Esophagus muscularis mucosa (tissue), 4 donors: ENCODE measurements around the gene RPP25. TPM values are rescaled to one million over a fixed set of nuclear protein-coding genes. Genes with fewer than 3 reads are reported as not detected.

Source experiments
- DNase-seq: peaks from one replicate; pipeline ENCODE4 v3.0.0-alpha.2; 2017; ENCODE audit errors: extremely low spot score
- H3K27ac ChIP-seq, 4 donors: fragments of 200-600 bp; sonication (generic); replicated peaks in 1 of 4; 1 replicate in 3 of 4; 2 replicates in 1 of 4; pipeline ENCODE4 v1.5.1; 2016 to 2019; ENCODE audit warnings: mild to moderate bottlenecking in 1 of 4
- H3K27me3 ChIP-seq, 4 donors: fragments of 200-600 bp; sonication (generic); one replicate each; pipeline versions ENCODE4 v1.5.1 to v1.6.0; 2016 to 2019
- H3K36me3 ChIP-seq, 4 donors: fragments of 200-600 bp; sonication (generic); one replicate each; pipeline ENCODE4 v1.5.1; 2016 to 2019
- H3K4me1 ChIP-seq, 4 donors: fragments of 200-600 bp; sonication (generic); one replicate each; pipeline ENCODE4 v1.5.1; 2016 to 2019
- H3K4me3 ChIP-seq, 4 donors: fragments of 200-600 bp; sonication (generic); 1 replicate in 2 of 4; 2 replicates in 2 of 4; pipeline ENCODE4 v1.5.1; 2016 to 2019; ENCODE audit warnings: mild to moderate bottlenecking in 4 of 4, moderate library complexity in 1 of 4
- H3K9me3 ChIP-seq, 4 donors: fragments of 200-600 bp; sonication (generic); 1 replicate in 3 of 4; 2 replicates in 1 of 4; pipeline ENCODE4 v1.5.1; 2016 to 2019
- EP300 ChIP-seq: sonication (generic); formaldehyde crosslinking; IDR thresholded peaks from one replicate; pipeline ENCODE4 v1.6.1; 2017; ENCODE audit warnings: antibody characterized with exemption
- POLR2A ChIP-seq: fragments of 450-650 bp; IDR thresholded peaks from one replicate; pipeline ENCODE4 v1.6.1; 2017; ENCODE audit warnings: antibody characterized with exemption, moderate library complexity, mild to moderate bottlenecking, low read depth
- POLR2AphosphoS5 ChIP-seq, 2 donors: sonication (generic); formaldehyde crosslinking; IDR thresholded peaks; one replicate each; pipeline ENCODE4 v1.6.1; 2017; ENCODE audit warnings: antibody characterized with exemption in 2 of 2
- WGBS: methylation state at CpG from one replicate; pipeline ENCODE4 v1.1.5; 2018; 5-methylcytosine and 5-hydroxymethylcytosine counted together
- intact Hi-C: fragments of 100-400 bp; cut with DNase I; formaldehyde crosslinking; loops from one replicate; pipeline ENCODE4 v1.15.1; 2023
- total RNA-seq, 4 donors: library from RNA; depleted of rRNA; stranded (reverse); fragments of >200 nt; gene quantifications; one replicate each; pipeline versions ENCODE4 v1.1.0 to v1.2.1, GENCODE V29; 2016
- TF ChIP-seq, protein P1 (sequence below), 3 experiments: fragments of 200-600 bp in 2 of 3; fragments of 450-650 bp in 1 of 3; sonication (generic) in 2 of 3; IDR thresholded peaks; one replicate each; pipeline ENCODE4 v1.5.1; 2017 to 2019; ENCODE audit warnings: antibody characterized with exemption in 3 of 3, mild to moderate bottlenecking in 2 of 3, moderate library complexity in 1 of 3

Gene RPP25
- total RNA-seq, 4 donors from 2014 or later, result 4.2 to 7.2 (median 7.0) TPM

DNA sequence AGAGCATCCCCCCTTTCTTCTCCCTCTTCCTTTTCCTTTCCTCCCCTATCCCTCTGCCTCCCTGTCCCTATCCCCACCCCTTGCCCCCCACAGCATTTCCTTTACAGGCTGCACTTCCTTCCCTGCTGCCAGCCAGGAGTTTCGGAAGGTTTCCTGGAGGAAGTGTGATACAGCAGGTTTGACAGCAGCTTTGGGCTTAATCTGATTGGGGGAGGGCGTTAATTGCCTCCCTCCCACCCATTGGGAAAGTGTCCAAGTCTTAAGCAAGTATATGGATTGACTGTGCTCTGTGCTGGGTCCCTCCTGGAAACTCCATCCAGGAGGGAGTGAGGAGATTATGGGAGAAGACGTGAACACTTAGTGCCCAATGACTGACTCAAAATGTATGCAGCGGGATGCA, 40.6 kb upstream of the RPP25 start:
- TF ChIP-seq, protein P1, sequence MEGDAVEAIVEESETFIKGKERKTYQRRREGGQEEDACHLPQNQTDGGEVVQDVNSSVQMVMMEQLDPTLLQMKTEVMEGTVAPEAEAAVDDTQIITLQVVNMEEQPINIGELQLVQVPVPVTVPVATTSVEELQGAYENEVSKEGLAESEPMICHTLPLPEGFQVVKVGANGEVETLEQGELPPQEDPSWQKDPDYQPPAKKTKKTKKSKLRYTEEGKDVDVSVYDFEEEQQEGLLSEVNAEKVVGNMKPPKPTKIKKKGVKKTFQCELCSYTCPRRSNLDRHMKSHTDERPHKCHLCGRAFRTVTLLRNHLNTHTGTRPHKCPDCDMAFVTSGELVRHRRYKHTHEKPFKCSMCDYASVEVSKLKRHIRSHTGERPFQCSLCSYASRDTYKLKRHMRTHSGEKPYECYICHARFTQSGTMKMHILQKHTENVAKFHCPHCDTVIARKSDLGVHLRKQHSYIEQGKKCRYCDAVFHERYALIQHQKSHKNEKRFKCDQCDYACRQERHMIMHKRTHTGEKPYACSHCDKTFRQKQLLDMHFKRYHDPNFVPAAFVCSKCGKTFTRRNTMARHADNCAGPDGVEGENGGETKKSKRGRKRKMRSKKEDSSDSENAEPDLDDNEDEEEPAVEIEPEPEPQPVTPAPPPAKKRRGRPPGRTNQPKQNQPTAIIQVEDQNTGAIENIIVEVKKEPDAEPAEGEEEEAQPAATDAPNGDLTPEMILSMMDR (IDR thresholded peaks at IDR 0.05), result no peak
- TF ChIP-seq POLR2A (no peak), POLR2AphosphoS5 (IDR thresholded peaks at IDR 0.05) (no peak), EP300 (no peak)
- no peak overlapping the region for H3K4me3 ChIP-seq
- H3K9me3 ChIP-seq, result no peaks in the 10 kb centered on the region
- H3K36me3 ChIP-seq, result no peaks in the 10 kb centered on the region
- H3K27ac ChIP-seq, result no peak overlapping the region
- intact Hi-C loops, result no loop called here
- no peak for DNase-seq
- peaks cover 0 to 35% (median 3%) of the 10 kb centered on the region in 4 donors for H3K27me3 ChIP-seq
- peaks cover 8 to 27% (median 16%) of the 10 kb centered on the region in 4 donors for H3K4me1 ChIP-seq
- WGBS, result 76% methylated on average over 4 of the region's 4 CpGs

DNA sequence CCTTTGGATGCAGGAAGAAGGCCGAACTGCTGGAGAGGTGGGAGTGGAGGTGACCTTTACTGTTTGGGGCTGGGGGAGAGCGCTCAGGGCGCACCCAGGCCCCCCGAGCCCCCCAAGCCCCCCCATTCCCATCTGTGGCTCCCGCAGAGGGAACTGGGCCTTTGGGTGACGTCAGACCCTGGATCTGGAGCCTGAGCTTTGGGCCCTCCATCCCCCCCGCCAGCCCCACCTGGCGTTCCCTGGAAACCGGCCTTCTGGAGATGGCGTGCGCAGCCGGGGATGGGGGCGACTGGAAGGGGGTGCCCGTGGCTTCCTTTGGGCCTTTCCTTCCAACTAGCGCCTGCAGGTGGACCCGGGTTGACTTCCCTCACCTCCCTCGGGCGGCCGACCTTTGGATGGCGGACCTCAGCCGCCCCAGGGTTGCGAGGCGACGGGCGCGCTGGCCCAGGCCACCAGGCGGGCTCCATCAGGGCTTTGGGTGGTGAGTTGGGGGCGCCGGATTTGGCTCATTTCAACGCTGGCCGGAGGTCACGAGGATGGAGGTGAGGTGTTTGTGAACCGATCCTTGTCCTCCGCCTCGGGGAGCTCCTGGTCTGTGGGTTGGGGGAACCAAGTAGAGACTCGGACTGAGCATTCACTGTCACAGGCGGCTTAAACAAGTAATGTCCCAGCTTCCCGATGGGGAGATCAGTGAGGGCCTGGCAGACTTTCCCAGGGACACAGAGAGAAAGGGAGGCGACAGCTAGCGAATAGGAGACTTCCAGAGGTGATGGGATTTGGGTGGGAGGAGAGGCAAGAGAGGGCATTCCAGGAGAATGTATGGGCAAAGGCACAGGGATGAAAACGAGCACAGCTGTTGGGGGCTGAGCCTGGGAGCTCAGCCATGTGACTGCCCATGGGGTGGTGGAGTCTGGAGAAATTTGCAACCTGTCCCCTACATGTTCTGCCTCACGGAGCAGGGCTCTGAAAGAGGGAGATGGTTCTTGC, 39.5 kb upstream of the RPP25 start:
- DNase-seq, result no peak
- 11% methylated on average over 22 of the region's 42 CpGs for WGBS
- H3K4me1 ChIP-seq, result peaks cover 8 to 27% (median 16%) of the 10 kb centered on the region in 4 donors
- H3K9me3 ChIP-seq, result no peaks in the 10 kb centered on the region
- intact Hi-C loops, result no loop called here
- H3K27ac ChIP-seq, result no peak overlapping the region
- H3K4me3 ChIP-seq, result peak overlapping the region; percentile 61 to 89 (median 66)
- TF ChIP-seq EP300 (no peak), POLR2A (no peak), POLR2AphosphoS5 (IDR thresholded peaks at IDR 0.05) (no peak)
- TF ChIP-seq, protein P1 (IDR thresholded peaks at IDR 0.05), result no peak
- no peaks in the 10 kb centered on the region for H3K36me3 ChIP-seq
- peaks cover 0 to 45% (median 3%) of the 10 kb centered on the region in 4 donors for H3K27me3 ChIP-seq

DNA sequence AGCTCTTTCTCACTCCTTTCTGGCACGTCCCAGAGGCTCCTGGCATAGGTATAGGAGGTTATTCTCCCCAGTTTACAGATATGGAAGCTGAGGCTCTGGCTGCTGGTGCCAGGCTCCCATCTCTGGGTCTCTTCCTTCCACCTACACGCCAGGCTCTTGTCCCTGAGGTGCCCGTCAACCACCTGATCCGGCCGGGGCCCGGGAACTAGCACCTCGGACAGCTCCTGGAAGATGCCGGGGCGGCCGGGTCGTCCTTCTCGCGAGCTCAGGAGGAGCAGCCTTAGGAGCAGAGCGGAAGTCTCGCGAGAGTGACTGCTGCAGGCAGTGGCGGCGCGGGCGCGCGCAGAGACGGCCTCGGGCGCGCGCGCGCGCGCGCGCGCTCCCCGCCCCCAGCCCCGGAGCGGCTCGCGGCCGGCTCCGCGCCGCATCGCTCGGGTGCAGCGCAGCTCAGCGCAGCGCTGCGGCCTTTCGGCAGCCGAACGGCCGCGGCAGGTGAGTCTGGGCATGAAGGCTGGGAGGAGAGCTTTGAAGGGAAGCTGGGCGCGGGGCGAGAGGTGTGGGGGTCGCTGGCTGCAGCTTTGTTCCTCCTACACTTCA, 38.7 kb upstream of the RPP25 start, which contains the start of gene SCAMP5:
TSS of gene SCAMP5 (plus strand) at position 382 of the 597 bp plus-strand sequence. CDS start 16,277 bp downstream, outside the sequence.
- 4% methylated on average over 12 of the region's 58 CpGs for WGBS
- H3K27ac ChIP-seq, result no peak within 1 kb of the TSS

DNA sequence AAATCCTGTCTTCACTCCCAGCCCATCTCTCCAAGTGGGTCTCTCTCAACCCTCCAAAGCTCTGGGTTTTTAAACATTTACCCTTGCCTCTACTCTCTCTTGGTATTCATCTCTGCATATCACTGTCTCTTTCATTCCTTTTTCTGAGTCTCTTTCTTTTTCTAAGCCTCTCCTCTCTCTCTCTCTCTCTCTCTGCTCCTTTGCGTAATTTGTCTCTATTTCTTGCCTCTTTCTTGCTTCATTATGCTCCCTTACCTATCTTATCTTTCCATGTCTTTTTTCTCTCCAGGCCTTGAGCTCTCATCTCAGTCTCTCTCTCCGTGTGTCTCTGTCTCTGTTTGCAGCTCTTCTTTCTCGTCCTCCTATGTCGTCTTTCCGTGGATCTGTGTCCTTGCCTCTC, 38.1 kb upstream of the RPP25 start:
- H3K27me3 ChIP-seq, result peaks cover 0 to 45% (median 3%) of the 10 kb centered on the region in 4 donors
- no peaks in the 10 kb centered on the region for H3K9me3 ChIP-seq
- DNase-seq, result no peak
- 50% methylated on average over 5 of the region's 5 CpGs for WGBS
- peak overlapping the region in 3 of 4 donors; percentile 61 to 89 (median 63) for H3K4me3 ChIP-seq
- intact Hi-C loops, result no loop called here
- no peak overlapping the region for H3K27ac ChIP-seq
- no peaks in the 10 kb centered on the region for H3K36me3 ChIP-seq
- peaks cover 8 to 27% (median 16%) of the 10 kb centered on the region in 4 donors for H3K4me1 ChIP-seq
- TF ChIP-seq POLR2A (no peak), POLR2AphosphoS5 (IDR thresholded peaks at IDR 0.05) (no peak), EP300 (no peak)
- TF ChIP-seq, protein P1 (IDR thresholded peaks at IDR 0.05), result no peak

More for the DNA sequence above, 38.7 kb upstream of the RPP25 start, which contains the start of gene SCAMP5:
- peaks cover 8 to 27% (median 16%) of the 10 kb centered on the region in 4 donors for H3K4me1 ChIP-seq
- DNase-seq, result peak; percentile 94
- TF ChIP-seq POLR2AphosphoS5 (IDR thresholded peaks at IDR 0.05) (peak in 1 of 2 donors; percentile 44), EP300 (no peak)
- H3K4me3 ChIP-seq, result peak within 1 kb of the TSS; percentile 61 to 89 (median 66)
- intact Hi-C loops, result no loop called here
- H3K36me3 ChIP-seq, result no peaks in the 10 kb centered on the region
- H3K9me3 ChIP-seq, result no peaks in the 10 kb centered on the region
- H3K27me3 ChIP-seq, result peaks cover 0 to 45% (median 3%) of the 10 kb centered on the region in 4 donors

DNA sequence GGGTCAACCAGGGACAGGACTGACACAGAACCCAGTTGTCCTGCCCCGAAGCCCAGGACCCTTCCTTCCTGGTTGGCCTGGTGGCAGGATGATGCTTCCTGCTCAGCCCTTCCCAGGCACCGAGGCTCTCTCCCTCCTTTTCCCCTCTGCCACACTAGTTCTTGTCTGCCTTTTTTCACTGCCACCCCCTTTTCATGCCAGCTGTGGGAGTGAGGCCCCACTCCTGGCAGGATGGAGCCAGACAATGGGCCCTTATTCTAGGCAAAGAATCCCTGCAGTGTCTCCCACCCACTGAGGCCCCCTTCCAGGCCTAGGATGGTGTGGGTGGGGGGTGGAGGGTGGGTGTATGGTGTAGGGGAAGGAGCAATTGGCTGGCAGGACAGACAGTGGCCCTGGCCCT, 37.7 kb upstream of the RPP25 start:
- H3K36me3 ChIP-seq, result no peaks in the 10 kb centered on the region
- 89% methylated on average over 2 of the region's 2 CpGs for WGBS
- H3K27me3 ChIP-seq, result peaks cover 0 to 45% (median 3%) of the 10 kb centered on the region in 4 donors
- H3K4me3 ChIP-seq, result no peak overlapping the region
- no peak for DNase-seq
- no peak overlapping the region for H3K27ac ChIP-seq
- peaks cover 8 to 27% (median 16%) of the 10 kb centered on the region in 4 donors for H3K4me1 ChIP-seq
- TF ChIP-seq POLR2A (no peak), EP300 (no peak), POLR2AphosphoS5 (IDR thresholded peaks at IDR 0.05) (no peak)
- TF ChIP-seq, protein P1 (IDR thresholded peaks at IDR 0.05), result no peak
- no peaks in the 10 kb centered on the region for H3K9me3 ChIP-seq
- intact Hi-C loops, result no loop called here
